HG03354 (cell line): ENCODE results near the gene EPN2.

Experiments used
- ATAC-seq: cut with Tn5 transposase; IDR thresholded peaks from one replicate; pipeline ENCODE4 v1.9.1; 2021; ENCODE audit warnings: mild to moderate bottlenecking; ENCODE audit not compliant: unreplicated experiment, poor library complexity, severe bottlenecking

EPN2 gene

DNA sequence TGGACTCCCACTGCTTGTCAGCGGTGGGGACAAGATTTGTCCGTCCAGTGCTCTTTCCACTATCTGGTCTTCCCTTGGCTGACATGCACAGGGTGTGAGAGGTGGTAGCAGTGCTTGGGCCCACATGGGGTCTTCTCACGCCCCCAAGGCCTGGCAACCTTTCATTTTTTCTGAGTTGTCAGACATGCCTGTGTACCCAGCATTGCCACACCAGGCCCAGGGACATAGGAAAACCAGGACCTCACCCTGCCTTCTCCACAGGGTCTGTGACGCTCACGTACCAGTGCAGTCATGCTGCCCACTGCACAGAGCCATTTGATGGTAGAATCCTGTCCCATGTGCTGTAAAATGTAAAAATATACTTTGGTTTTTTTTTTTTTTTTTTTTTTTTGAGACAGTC lies 67.6 kb downstream of the EPN2 start:
- ATAC-seq, result no peak

DNA sequence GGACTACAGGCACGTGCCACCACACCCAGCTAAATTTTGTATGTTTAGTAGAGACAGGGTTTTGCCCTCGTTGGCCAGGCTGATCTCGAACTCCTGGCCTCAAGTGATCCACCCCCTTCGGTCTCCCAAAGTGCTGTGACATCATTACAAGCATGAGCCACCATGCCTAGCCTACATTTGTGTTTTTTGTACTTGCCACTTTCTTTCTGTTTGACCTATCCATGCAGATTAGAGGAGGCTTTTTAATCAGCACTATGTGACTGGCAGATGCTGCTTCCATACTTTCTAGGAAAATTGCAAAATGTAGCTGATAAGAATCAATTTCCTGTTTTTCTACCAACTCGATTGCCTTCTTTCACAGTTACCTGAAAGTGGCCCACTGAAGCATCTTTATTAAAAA lies 68.1 kb downstream of the EPN2 start:
- ATAC-seq, result no peak

DNA sequence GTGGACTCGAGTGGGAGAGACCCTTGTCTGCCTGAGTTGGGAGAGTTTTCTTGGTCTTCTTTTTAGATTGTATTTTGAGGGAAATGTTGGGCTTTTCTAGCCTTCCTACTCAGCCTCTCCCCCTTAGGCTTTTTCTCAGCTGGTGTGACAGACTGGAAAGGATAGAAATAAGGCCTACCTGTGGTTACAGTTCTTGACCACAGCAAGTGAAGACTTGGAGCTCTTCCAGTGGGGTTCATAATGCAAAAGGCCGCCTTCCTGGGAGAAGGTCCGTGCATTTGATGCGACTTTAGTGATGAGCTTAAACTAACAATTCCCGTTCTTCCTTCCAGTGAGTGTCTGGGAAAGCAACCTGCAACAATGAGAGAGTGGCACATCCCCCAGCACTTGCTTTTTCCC lies 68.6 kb downstream of the EPN2 start:
- no peak for ATAC-seq

DNA sequence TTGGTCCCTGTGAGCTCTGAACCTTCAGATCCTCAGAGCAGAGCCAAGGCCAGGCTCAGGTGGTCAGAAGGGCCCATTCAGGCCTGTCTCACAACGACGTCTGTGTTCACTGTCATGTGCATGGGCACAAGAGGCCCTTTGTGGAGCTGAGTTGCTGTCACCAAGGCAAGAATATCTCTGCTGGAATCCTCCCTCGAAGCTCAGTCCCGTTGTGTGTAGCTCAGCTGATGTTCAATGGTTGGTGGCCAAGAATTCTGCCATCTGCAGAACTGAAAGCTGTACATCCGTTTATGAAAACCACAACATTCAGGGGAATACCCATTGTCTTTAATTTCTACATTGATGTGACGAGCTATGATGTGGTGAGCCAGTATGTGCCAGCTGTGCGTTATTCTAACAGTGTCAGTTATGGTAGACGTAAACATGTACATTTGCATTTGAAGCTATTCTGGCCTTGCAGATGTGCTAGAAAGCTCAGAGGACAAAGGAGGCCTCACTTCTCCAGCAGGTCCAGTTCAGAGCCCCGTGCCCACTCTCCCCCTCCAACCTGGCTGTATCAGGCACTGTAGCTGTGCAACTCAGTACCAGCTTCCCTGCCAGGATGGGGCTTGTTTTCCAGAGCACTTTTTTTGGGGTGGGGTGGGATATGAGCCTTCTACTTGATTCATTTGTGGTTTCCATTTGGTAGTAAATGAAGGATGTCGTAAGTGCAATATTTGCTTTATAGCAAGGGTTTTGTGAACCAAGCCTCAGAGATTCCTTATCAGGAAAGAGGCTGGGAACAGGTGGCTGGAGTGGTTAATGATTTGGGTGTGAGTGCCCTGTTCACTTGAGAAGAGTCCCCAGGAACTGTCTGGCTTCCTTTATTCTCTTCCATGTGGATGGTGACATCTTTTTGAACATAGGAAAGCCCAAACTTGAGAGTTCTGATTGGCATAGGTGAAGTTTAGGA lies 69.3 kb downstream of the EPN2 start:
- ATAC-seq, result peak; percentile 87

DNA sequence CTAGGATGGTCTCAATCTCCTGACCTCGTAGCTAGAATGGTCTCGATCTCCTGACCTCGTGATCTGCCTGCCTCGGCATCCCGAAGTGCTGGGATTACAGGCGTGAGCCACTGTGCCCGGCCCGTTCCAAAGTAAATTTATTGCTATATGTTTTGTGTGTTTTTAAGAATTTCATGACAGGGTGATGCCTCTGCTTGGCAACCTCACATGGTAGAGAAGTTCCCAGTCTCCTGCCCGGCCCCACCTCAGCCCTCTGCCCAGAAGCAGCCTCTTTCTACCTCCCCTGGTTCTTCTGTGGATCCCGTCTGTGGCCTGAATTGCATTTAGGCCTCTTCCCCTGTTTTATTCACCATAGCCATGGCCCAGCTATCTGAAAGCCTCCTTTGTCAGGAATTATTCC lies 70.4 kb downstream of the EPN2 start:
- no peak for ATAC-seq

DNA sequence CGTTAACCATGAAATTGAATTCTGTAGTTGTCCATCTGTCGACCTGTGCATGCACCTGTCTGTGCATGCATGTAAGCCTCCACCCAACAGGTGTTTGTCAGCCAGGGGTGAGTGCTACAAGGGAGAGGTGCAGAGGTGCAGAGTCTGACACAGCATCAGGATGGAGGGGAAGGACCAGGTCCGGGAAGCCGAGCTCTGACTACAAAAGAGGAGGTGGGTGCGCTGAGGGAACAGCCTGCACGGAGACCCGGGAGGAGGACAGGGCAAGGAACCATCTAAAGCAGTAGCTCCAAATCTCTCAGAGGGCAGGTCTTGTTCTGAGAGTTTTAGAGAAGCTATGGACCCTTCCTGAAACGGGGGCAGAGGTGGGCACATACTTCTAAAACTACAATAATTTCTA lies 71.2 kb downstream of the EPN2 start:
- no peak for ATAC-seq

DNA sequence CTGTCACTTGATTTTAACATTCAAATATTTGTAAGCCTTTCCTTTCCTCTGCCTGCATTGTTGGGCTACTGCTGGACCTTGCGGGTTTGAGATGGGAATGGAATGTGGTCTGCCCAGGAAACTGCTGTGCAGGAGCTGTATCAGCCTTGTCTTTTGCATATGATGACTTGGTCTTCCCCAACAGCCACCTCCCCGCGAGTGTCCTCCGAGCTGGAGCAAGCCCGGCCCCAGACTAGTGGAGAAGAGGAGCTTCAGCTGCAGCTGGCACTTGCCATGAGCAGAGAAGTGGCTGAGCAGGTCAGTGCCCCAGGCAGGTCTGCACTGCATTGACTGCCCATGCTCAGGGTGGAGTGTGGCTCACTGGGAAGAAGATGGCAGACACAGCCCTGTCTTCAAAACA lies 72.5 kb downstream of the EPN2 start:
- ATAC-seq, result no peak

DNA sequence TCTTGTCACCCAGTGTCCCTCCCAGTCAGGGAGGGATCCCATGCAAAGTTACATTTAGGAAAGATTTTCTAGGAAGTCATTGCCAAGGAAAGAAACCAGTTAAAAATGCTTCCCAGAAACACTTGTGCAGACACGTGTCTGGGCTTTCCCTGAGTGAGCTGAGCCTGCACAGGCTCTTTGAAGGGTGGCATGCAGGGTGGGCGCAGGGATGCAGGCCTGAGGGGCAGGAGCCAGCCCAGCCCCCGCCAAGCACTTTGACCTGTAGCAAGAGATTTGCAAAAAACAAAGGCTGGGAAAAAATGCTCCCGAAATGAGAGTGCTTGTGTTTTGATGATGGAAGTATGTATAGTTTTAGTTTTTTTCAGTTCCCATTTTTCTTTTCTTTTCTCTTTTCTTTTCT lies 73.0 kb downstream of the EPN2 start:
- no peak for ATAC-seq

DNA sequence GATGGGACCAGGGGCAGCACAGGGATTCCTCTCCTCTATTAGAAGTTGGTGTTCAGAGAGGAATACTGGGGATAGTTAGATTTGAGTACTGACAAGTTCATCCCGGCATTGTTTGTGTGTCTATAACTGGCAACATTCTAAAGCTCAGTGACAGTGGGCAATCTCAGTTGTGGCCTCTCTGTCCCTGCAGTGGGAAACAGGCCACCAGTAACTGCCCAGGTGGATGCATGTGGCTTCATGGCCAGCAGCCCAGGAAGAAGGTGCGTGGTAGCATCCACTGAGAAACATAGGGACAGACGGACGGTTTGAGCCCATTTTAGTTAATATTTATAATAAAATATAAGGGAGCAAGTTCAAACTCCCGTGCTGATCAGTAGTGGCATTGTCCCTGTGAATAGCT lies 73.8 kb downstream of the EPN2 start:
- no peak for ATAC-seq

DNA sequence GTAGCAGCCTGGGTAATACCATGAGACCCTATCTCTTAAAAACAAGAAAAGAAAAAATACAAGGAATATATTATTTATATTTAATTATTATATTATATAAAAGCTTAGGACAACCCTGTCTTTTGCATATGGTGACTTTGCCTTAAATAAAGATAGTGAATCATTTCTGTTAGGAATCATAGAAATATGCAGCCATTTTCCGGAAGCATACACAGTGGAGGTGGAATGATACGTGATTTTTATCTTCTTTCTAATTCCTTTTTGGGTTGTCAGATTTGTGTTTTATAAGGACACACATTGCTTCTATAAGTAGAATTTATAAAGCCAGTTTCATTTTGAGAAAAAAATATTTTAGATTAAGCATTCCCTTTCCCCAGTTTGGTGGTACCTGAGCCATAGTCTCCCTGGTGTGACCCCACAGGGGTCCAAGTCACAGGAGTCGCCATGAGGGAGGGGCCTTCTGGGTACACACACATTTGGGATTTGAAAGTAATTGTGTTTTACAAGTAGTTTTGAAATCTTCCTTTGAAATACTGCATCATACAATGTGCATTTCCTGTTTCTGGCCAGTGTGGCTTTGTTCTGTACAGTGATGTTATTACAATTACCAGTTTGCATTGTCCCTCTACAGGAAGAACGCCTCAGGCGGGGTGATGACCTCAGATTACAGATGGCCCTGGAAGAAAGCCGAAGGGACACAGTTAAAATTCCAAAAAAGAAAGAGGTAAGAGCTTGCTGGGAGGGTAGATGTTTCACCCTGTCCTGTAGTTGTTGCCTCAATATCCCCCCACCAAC lies 74.5 kb downstream of the EPN2 start:
- ATAC-seq, result no peak

DNA sequence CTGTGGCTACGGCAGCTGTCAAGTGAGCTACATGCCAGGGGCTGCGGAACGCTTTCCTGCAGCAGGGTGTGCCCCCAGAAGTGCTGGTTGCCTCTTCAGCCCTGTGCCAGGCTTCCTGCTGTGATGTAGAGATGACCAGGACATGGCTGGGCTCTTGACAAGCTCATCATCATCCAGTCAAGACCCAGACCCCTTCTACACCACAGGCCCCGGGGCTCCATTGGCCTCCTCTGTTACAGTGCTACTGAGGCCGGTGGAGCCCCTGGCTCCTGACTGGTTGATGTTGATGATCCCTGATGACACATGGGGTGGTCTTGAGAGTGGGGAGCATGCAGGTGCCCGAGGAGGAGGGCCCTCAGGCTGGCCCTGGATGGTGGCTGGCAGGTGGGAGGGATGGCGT lies 75.2 kb downstream of the EPN2 start:
- ATAC-seq, result no peak

DNA sequence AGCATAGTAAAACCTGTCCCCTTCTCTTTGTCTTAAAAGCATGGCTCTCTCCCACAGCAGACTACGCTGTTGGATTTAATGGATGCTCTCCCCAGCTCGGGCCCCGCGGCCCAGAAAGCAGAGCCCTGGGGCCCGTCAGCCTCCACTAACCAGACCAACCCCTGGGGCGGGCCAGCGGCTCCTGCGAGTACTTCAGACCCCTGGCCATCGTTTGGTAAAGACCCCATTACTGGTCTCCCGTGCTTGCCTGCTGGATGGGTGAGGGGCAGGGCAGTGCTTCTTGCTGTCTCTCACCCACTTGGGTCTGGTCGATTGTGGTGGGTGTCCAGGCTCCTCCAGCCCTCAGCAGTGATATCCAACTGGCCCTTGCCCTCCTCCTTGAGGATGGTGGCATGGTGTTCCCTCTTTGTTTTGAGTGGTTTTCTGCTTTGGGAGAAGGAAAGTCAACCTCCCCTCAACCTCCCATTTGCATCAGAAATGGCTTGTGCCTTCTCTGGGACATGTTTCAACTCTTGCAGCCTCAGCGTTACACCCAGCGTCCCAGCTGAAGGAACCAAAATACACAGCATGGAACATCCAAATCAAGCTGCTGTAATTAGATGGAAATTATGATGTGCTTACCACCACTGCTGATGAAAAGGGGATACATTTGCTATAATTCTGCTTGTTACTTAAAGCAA lies 76.0 kb downstream of the EPN2 start:
- no peak for ATAC-seq

DNA sequence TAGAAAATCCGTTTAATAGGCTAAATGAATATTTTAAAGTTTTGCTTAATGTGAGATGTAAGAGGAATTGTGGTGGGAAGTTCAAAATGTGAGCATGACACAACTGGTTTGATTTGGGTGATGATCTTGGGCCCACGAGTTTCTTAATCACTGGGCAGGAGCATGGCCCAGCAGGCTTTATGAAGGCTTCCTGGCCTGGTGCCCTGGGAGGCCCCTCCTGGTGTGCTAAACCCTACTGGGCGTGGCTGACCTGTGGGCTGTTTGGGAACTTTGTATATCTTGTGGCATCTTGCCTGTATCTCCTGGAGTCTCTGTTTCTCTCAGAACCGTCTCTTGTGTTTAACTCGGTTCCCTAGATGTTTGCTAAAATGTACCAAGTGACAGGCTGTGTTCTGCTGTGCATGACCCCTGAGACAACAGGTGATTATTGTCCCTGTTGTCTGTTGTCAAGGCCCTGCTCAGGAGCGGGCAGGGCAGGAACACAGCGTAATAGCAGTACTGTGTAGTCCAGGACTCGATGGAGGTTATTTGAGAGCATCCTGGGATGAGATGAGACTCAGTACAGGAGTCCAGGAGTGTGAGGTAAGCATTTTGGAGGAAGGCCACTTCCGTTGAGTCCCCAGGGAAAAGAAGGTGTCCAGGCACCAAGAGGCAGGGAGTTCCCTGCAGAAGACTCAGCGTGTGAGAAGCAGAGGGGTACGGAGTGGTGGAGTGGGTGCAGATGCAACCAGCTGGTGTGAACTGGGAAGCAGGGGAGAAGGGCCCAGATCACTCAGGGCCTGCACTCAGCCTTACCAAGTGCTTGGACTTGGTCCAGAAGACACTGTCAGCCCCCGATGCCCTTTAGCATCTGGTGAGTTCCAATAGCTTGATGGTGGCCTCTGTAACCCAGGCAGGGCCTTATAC lies 76.8 kb downstream of the EPN2 start:
- no peak for ATAC-seq

DNA sequence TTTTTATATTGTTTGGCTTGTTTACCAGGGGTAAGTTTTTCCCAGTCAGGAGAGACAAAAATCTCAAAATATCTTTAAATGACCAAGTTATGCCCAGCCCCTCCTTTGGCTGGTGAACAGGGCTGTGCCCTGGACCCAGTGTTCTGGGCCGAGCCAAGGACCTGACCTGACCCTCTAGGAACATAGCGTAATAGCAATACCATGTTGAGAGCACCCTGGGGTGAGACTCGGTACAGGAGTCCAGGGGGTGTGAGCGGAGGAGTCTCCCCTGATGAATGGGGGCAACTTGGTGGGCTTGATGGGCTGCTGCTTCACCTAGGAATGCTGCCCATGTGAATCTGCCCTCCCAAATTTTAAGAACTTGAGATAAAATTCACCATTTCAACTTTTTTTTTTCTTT lies 77.9 kb downstream of the EPN2 start:
- ATAC-seq, result no peak

DNA sequence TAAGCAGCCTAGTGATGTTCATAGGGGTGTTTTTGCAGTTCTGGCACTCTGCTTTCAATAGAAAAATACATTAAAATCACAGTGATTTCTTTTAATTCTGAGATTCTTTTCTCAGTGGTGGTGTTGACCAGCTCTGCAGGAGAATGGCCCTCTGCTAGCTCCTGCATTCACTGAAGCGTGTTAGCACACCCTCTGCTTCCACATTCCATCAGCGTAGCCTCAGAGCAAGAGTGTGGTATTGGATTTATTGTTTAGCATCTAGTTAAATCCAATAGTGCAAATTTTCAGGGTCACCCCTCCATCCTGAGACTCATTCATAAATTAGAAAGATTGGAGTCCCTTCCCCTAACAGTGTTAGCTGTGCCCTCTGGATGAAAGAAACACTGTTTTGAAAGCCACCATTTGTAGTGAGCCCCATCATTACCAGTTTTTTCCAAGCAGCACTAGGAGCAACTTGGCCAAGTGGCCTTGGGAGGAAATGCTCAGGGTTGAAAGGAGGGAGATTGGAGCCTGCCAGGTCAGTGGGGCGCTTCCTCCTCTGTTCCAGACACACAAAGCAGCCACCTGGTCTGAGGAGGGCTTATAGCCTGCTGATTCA lies 79.7 kb downstream of the EPN2 start:
- no peak for ATAC-seq

DNA sequence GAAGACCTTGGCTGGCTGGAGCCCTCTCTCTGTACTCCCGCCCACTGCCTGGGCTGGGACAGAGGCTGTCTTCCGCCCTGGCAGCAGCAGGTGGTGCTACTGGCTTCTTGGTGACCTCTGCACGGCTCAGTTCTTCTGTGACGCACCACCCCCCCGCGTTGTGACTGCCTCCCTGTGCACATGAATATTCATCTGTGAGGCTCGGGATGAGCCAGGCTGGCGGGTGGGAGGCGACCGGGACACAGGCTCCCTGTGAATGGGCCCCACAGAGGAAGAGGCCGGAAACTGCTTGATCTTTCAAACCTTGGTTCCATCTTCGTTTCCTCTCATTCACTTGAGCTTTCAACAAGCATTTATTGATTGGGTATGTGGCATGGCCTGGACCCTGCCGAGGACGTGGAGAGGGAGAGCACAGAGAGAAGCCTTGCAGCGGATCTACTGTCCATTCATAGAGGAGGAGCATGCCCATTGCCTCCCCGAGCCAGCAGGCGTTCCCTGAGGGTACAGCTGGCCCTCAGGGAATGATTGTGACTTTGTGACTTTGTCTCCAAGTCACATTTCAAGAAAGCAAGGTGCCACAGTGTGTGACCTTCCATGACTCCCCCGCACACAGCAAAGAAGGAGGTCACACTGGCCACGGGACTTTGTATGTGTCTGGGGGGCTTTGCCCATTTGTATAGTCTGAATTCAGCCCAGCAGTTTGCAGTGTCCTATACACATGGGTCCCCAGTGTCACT lies 80.4 kb downstream of the EPN2 start:
- peak; percentile 60 for ATAC-seq

DNA sequence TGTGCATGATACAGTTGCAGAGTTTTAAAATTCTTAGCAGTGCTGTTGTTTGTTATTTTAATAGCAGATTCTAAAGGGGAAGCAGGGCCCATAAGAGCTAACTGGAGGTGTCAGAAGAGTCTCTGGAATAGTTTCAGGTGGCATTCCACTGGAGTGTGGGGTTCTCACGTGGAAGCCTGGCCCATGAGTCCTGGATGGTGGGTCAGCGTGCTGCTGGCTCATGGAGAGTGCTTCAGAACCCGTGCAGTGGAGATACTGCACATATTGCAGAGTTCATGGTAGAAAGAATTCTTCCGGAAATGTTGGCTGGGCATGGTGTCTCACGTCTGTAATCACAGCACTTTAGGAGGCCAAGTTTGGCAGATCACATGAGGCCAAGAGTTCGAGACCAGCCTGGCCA lies 81.4 kb downstream of the EPN2 start:
- ATAC-seq, result no peak

DNA sequence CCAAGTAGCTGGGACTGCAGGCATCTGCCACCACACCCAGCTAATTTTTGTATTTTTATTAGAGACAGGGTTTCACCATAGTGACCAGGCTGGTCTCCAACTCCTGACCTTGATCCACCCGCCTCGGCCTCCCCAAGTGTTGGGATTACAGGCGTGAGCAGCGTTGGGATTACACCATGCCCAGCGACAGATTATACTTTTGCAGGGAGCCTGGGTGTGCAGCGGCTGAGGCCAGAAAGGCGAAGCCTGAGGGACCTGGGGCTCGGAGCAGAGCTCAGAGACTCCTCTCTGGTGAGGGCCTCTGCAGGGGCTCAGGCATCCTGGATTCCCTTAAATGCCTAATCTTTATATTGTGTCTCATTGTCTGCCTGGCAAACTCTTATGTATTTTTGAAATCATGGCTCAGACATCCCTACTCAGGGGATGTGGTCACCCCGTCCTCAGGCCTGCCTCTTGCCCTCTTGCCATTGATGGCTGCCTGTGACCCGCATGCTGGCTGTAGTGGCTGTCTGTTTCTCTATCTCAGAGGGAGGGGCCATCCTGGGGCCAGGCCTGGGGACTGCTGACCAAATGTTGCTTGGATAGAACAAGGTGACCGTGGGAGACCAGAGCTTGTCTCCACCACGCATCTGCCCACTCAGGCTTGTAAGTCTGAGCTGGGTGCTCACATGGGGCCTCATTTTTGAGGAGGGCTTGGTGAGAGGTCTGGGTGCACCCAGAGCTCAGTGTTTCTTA lies 82.8 kb downstream of the EPN2 start:
- no peak for ATAC-seq
